Measurements from ENCODE around the gene ATP8B2.

DNA sequence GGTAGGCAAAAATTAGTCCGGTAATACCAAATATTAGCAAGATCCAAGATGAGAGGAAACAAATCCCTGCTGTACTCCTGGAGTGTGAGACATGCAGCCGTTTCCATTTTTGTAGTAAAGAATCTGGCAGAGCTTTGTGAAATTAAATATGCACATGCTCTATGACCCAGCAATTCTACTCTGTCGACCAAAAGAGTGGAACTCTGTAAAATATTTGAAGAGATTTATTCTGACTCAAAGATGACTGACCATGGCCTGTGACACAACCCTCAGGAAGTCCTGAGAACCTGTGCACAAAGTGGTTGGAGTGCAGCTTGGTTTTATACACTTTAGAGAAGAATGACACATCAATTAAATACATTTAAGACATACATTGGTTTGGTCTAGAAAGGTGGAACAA is 36.7 kb upstream of the ATP8B2 start:
- TF ChIP-seq CTCF (IDR thresholded peaks at IDR 0.05), result no peak
- no peak for TF ChIP-seq POLR2A (IDR thresholded peaks at IDR 0.05)
